HCT116 (cell line): Measurements from ENCODE around the gene OR10G3.

ENCODE experiments used
- CEBPB ChIP-seq: IDR thresholded peaks from 2 replicates; pipeline ENCODE4 v1.6.1; 2012; ENCODE audit warnings: low read depth
- EGR1 ChIP-seq: IDR thresholded peaks from 2 replicates; pipeline ENCODE4 v1.6.1; 2012; ENCODE audit warnings: low read depth
- EZH2 ChIP-seq: fragments of 200-600 bp; sonication (generic); IDR thresholded peaks from 2 replicates; pipeline ENCODE4 v1.6.1; 2017; ENCODE audit warnings: antibody characterized with exemption, mixed run types
- EZH2phosphoT487 ChIP-seq: fragments of 200-600 bp; IDR thresholded peaks from 2 replicates; pipeline ENCODE4 v1.6.1; 2018; ENCODE audit warnings: antibody characterized with exemption, borderline replicate concordance
- FOSL1 ChIP-seq: IDR thresholded peaks from 2 replicates; pipeline ENCODE4 v1.6.1; 2012; ENCODE audit warnings: low read depth
- POLR2A ChIP-seq: IDR thresholded peaks from 2 replicates; pipeline ENCODE4 v1.7.0; 2011; ENCODE audit warnings: borderline replicate concordance; ENCODE audit not compliant: insufficient read depth, insufficient read length; ENCODE audit errors: extremely low read depth
- POLR2AphosphoS5 ChIP-seq: IDR thresholded peaks from 2 replicates; pipeline ENCODE4 v1.6.1; 2011; ENCODE audit warnings: mild to moderate bottlenecking, low read depth, low read length, moderate library complexity
- SIN3A ChIP-seq: IDR thresholded peaks from 2 replicates; pipeline ENCODE4 v1.6.1; 2012; ENCODE audit warnings: low read depth
- SRF ChIP-seq: IDR thresholded peaks from 2 replicates; pipeline ENCODE4 v1.6.1; 2012; ENCODE audit warnings: low read depth
- YY1 ChIP-seq: IDR thresholded peaks from 2 replicates; pipeline ENCODE4 v1.6.1; 2011; ENCODE audit warnings: low read length, low read depth, moderate library complexity, mild to moderate bottlenecking; ENCODE audit not compliant: insufficient replicate concordance; ENCODE audit errors: extremely low read depth
- ZNF274 ChIP-seq: fragments of 200-500 bp; sonication (Bioruptor generic); IDR thresholded peaks from 2 replicates; pipeline ENCODE4 v1.6.1; 2014; ENCODE audit warnings: mild to moderate bottlenecking, low read depth, low read length, inconsistent platforms
- TF ChIP-seq, protein P1 (sequence below), 3 experiments: fragments of 200-600 bp in 1 of 3; sonication (generic) in 1 of 3; IDR thresholded peaks in 2 of 3; conservative IDR thresholded peaks in 1 of 3; 2 replicates each; pipeline ENCODE4 v1.5.1; 2012 to 2017; ENCODE audit warnings: low read depth in 2 of 3, low read length in 2 of 3, antibody characterized with exemption in 1 of 3, borderline replicate concordance in 1 of 3, control low read depth in 1 of 3, mild to moderate bottlenecking in 1 of 3, mixed read lengths in 1 of 3, mixed run types in 1 of 3, moderate library complexity in 1 of 3; ENCODE audit not compliant: insufficient read depth in 1 of 3
- TF ChIP-seq, protein P2 (sequence below): IDR thresholded peaks from 2 replicates; pipeline ENCODE4 v1.6.1; 2012

GRCh38 chr14:21528381-21529348 lies 51.2 kb downstream of the OR10G3 start:
- TF ChIP-seq, protein P1, sequence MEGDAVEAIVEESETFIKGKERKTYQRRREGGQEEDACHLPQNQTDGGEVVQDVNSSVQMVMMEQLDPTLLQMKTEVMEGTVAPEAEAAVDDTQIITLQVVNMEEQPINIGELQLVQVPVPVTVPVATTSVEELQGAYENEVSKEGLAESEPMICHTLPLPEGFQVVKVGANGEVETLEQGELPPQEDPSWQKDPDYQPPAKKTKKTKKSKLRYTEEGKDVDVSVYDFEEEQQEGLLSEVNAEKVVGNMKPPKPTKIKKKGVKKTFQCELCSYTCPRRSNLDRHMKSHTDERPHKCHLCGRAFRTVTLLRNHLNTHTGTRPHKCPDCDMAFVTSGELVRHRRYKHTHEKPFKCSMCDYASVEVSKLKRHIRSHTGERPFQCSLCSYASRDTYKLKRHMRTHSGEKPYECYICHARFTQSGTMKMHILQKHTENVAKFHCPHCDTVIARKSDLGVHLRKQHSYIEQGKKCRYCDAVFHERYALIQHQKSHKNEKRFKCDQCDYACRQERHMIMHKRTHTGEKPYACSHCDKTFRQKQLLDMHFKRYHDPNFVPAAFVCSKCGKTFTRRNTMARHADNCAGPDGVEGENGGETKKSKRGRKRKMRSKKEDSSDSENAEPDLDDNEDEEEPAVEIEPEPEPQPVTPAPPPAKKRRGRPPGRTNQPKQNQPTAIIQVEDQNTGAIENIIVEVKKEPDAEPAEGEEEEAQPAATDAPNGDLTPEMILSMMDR (IDR thresholded peaks at IDR 0.05 in 2 of 3, conservative IDR thresholded peaks at IDR 0.05 in 1 of 3; ENCODE audit: borderline replicate concordance in 1 of 3, insufficient read depth in 1 of 3, low read depth in 2 of 3, low read length in 2 of 3): no peak
- no peak for TF ChIP-seq POLR2AphosphoS5
- TF ChIP-seq POLR2A: no peak
- TF ChIP-seq EGR1: no peak
- no peak for TF ChIP-seq EZH2phosphoT487
- no peak for TF ChIP-seq EZH2
- no peak for TF ChIP-seq SIN3A
- TF ChIP-seq CEBPB: no peak
- no peak for TF ChIP-seq SRF
- no peak for TF ChIP-seq FOSL1
- no peak for TF ChIP-seq YY1
- TF ChIP-seq, protein P2, sequence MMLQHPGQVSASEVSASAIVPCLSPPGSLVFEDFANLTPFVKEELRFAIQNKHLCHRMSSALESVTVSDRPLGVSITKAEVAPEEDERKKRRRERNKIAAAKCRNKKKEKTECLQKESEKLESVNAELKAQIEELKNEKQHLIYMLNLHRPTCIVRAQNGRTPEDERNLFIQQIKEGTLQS: no peak
- no peak for TF ChIP-seq ZNF274
